ENCODE measurements around the gene LASP1NB. TPM values are rescaled to one million over a fixed set of nuclear protein-coding genes. Genes with fewer than 3 reads are reported as not detected.
"Not testable (repeated sequence)": the region's sequence is repeated elsewhere in the genome, so short reads cannot be mapped to it uniquely, and the experiment has no call there.

Gene LASP1NB

GRCh38 chr17:38969281-38969680, 43.9 kb downstream of the LASP1NB start:
- intact Hi-C loops (cut with DNase I), result no loop called here
- no peaks in the 10 kb centered on the region for H3K9me3 ChIP-seq (replicated peaks in 1 of 3)
- H3K27ac ChIP-seq, result no peak overlapping the region
- H3K27me3 ChIP-seq, result no peaks in the 10 kb centered on the region
- TF ChIP-seq, protein P1, sequence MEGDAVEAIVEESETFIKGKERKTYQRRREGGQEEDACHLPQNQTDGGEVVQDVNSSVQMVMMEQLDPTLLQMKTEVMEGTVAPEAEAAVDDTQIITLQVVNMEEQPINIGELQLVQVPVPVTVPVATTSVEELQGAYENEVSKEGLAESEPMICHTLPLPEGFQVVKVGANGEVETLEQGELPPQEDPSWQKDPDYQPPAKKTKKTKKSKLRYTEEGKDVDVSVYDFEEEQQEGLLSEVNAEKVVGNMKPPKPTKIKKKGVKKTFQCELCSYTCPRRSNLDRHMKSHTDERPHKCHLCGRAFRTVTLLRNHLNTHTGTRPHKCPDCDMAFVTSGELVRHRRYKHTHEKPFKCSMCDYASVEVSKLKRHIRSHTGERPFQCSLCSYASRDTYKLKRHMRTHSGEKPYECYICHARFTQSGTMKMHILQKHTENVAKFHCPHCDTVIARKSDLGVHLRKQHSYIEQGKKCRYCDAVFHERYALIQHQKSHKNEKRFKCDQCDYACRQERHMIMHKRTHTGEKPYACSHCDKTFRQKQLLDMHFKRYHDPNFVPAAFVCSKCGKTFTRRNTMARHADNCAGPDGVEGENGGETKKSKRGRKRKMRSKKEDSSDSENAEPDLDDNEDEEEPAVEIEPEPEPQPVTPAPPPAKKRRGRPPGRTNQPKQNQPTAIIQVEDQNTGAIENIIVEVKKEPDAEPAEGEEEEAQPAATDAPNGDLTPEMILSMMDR (IDR thresholded peaks at IDR 0.05), result no peak
- no peak for TF ChIP-seq POLR2A (IDR thresholded peaks at IDR 0.05)
- H3K36me3 ChIP-seq (replicated peaks in 1 of 2), result no peaks in the 10 kb centered on the region
- no peaks in the 10 kb centered on the region for H3K4me1 ChIP-seq (replicated peaks in 1 of 2)
- DNase-seq, result peak; percentile 37 to 67 (median 62)
- 22 to 37% (median 26%) methylated on average over 4 of the region's 4 CpGs for WGBS, 4 donors
- no peak overlapping the region for H3K4me3 ChIP-seq

GRCh38 chr17:38970128-38970527, 44.7 kb downstream of the LASP1NB start:
- no peaks in the 10 kb centered on the region for H3K9me3 ChIP-seq (replicated peaks in 1 of 3)
- no peak overlapping the region for H3K27ac ChIP-seq
- no peak overlapping the region for H3K4me3 ChIP-seq
- H3K4me1 ChIP-seq (replicated peaks in 1 of 2), result no peaks in the 10 kb centered on the region
- TF ChIP-seq, protein P1 (IDR thresholded peaks at IDR 0.05), result no peak
- TF ChIP-seq POLR2A (IDR thresholded peaks at IDR 0.05), result no peak
- H3K27me3 ChIP-seq, result no peaks in the 10 kb centered on the region
- WGBS, 4 donors, result 75 to 90% (median 85%) methylated on average over 4 of the region's 4 CpGs
- intact Hi-C loops (cut with DNase I), result no loop called here
- no peak for DNase-seq
- no peaks in the 10 kb centered on the region for H3K36me3 ChIP-seq (replicated peaks in 1 of 2)

- WGBS, 4 donors, result 87 to 93% (median 87%) methylated on average over 5 of the region's 5 CpGs
- intact Hi-C loops (cut with DNase I), result no loop called here
- Histone ChIP-seq H3K9me3 (replicated peaks in 1 of 3) (no peaks in the 10 kb centered on the region), H3K4me3 (no peak overlapping the region), H3K27me3 (no peaks in the 10 kb centered on the region), H3K36me3 (replicated peaks in 1 of 2) (no peaks in the 10 kb centered on the region), H3K27ac (no peak overlapping the region), H3K4me1 (replicated peaks in 1 of 2) (no peaks in the 10 kb centered on the region)
- no peak for DNase-seq
- TF ChIP-seq, protein P1 (IDR thresholded peaks at IDR 0.05), result no peak
- TF ChIP-seq POLR2A (IDR thresholded peaks at IDR 0.05), result no peak
Measured at GRCh38 chr17:38970804-38971203, 45.4 kb downstream of the LASP1NB start.

- H3K9me3 ChIP-seq (replicated peaks in 1 of 3); H3K27me3 ChIP-seq; H3K27ac ChIP-seq; H3K36me3 ChIP-seq (replicated peaks in 1 of 2); DNase-seq; intact Hi-C loops (cut with DNase I); H3K4me3 ChIP-seq; H3K4me1 ChIP-seq (replicated peaks in 1 of 2): not testable (repeated sequence)
- 57 to 70% (median 65%) methylated on average over 6 of the region's 6 CpGs for WGBS, 4 donors
Measured at GRCh38 chr17:38976187-38976551, 50.8 kb downstream of the LASP1NB start.

DNA sequence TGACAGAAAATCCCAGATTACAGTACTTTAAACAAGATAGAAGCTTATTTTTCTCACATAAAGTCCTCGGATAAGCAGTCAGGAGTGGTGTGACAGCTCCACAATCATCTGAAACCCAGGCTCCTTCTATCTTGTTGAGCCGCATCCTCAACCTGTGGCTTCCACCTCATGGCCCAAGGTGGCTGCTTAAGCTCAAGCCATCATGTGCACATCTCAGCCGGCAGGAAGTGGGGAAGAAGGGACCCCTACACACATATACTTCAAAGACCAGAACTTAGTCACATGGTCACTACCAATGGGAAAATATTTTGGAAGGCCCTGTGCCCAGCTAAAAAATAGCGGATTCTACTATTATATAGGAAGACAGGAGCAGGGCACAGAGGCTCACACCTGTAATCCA, 52.8 kb downstream of the LASP1NB start:
- Histone ChIP-seq H3K9me3 (replicated peaks in 1 of 3) (no peaks in the 10 kb centered on the region), H3K27ac (no peak overlapping the region), H3K36me3 (replicated peaks in 1 of 2) (no peaks in the 10 kb centered on the region), H3K27me3 (no peaks in the 10 kb centered on the region), H3K4me1 (replicated peaks in 1 of 2) (no peaks in the 10 kb centered on the region), H3K4me3 (no peak overlapping the region)
- no peak for DNase-seq
- no peak for TF ChIP-seq POLR2A (IDR thresholded peaks at IDR 0.05)
- TF ChIP-seq, protein P1 (IDR thresholded peaks at IDR 0.05), result no peak
- WGBS, 4 donors, result 89 to 96% (median 90%) methylated on average over 4 of the region's 4 CpGs
- intact Hi-C loops (cut with DNase I), result no loop called here

Small RNA genes within 50 kb of the gene (microRNA-seq; reads per million reads assigned to microRNA genes)
- 0 to 0.85 (median 0) reads per million in 3 donors for gene MIR6779

Small RNA genes within 50 kb of the gene (small RNA-seq; reads per million reads assigned to genes)
- gene MIR6779, result 0 reads per million in 2 donors

Other genes starting within 250 kb of the LASP1NB start
- 100 to 1,000 TPM in 4 of 9 donors, 10 to 100 TPM in 5; 24.5 to 191 (median 92.2) TPM for gene MLLT6, start 220.3 kb upstream of the LASP1NB start, total RNA-seq
- 100 to 1,000 TPM in 1 of 3 donors, 10 to 100 TPM in 2; 27.3 to 339 (median 50.5) TPM for gene MLLT6, start 220.3 kb upstream of the LASP1NB start, polyA plus RNA-seq
- gene CISD3, start 195.3 kb upstream of the LASP1NB start, total RNA-seq, result 10 to 100 TPM in 7 of 9 donors, 1 to 10 TPM in 2; 7.2 to 78.7 (median 43.1) TPM
- gene CISD3, start 195.3 kb upstream of the LASP1NB start, polyA plus RNA-seq, result 10 to 100 TPM; 36.1 to 45.7 (median 43.2) TPM
- 10 to 100 TPM in 7 of 9 donors, 1 to 10 TPM in 2; 7.4 to 82.3 (median 16.2) TPM for gene PCGF2, start 177.3 kb upstream of the LASP1NB start, total RNA-seq
- 100 to 1,000 TPM in 2 of 3 donors, 10 to 100 TPM in 1; 13.4 to 233 (median 144) TPM for gene PCGF2, start 177.3 kb upstream of the LASP1NB start, polyA plus RNA-seq
- 100 to 1,000 TPM; 138 to 403 (median 236) TPM for gene PSMB3, start 172.9 kb upstream of the LASP1NB start, total RNA-seq
- gene PSMB3, start 172.9 kb upstream of the LASP1NB start, polyA plus RNA-seq, result 100 to 1,000 TPM; 240 to 556 (median 328) TPM
- 10 to 100 TPM; 32.4 to 92.4 (median 68.7) TPM for gene PIP4K2B, start 126.1 kb upstream of the LASP1NB start, total RNA-seq
- gene PIP4K2B, start 126.1 kb upstream of the LASP1NB start, polyA plus RNA-seq, result 10 to 100 TPM; 30.0 to 49.9 (median 44.0) TPM
- gene CWC25, start 100.3 kb upstream of the LASP1NB start, total RNA-seq, result 10 to 100 TPM in 8 of 9 donors, 1 to 10 TPM in 1; 4.5 to 21.8 (median 14.5) TPM
- 10 to 100 TPM; 20.7 to 47.8 (median 33.1) TPM for gene CWC25, start 100.3 kb upstream of the LASP1NB start, polyA plus RNA-seq
- 1,000 to 10,000 TPM in 7 of 9 donors, 100 to 1,000 TPM in 2; 927 to 2,492 (median 1,384) TPM for gene RPL23, start 71.9 kb upstream of the LASP1NB start, total RNA-seq
- gene RPL23, start 71.9 kb upstream of the LASP1NB start, polyA plus RNA-seq, result 1,000 to 10,000 TPM; 2,027 to 3,246 (median 2,815) TPM
- gene LASP1, start 55.6 kb upstream of the LASP1NB start, total RNA-seq, result 100 to 1,000 TPM in 5 of 9 donors, 10 to 100 TPM in 4; 36.4 to 123 (median 104) TPM
- gene LASP1, start 55.6 kb upstream of the LASP1NB start, polyA plus RNA-seq, result 10 to 100 TPM; 36.3 to 65.1 (median 43.3) TPM
- gene FBXO47, start 41.8 kb downstream of the LASP1NB start, total RNA-seq, result not detected
- gene FBXO47, start 41.8 kb downstream of the LASP1NB start, polyA plus RNA-seq, result not detected
- gene PLXDC1, start 226.0 kb downstream of the LASP1NB start, total RNA-seq, result 1 to 10 TPM; 1.3 to 5.0 (median 3.3) TPM
- 1 to 10 TPM; 1.5 to 5.6 (median 4.8) TPM for gene PLXDC1, start 226.0 kb downstream of the LASP1NB start, polyA plus RNA-seq
- gene ARL5C, start 240.5 kb downstream of the LASP1NB start, total RNA-seq, result not detected
- gene ARL5C, start 240.5 kb downstream of the LASP1NB start, polyA plus RNA-seq, result not detected